OCI-LY1 (cell line): ENCODE measurements around the gene LIN28B.

ENCODE experiments used
- CTCF ChIP-seq: fragments of 200-600 bp; sonication (generic), shearing (Covaris generic); IDR thresholded peaks from 2 replicates; pipeline ENCODE4 v1.5.1; 2017; ENCODE audit warnings: mild to moderate bottlenecking, antibody characterized with exemption, low read length, moderate library complexity, mixed read lengths
- EZH2 ChIP-seq: fragments of 200-600 bp; sonication (generic), shearing (Covaris generic); IDR thresholded peaks from 2 replicates; pipeline ENCODE4 v1.8.0; 2017; ENCODE audit warnings: borderline replicate concordance, mixed run types, mild to moderate bottlenecking, antibody characterized with exemption, low read length, moderate library complexity, mixed read lengths

- TF ChIP-seq CTCF, result no peak
- TF ChIP-seq EZH2, result no peak
Measured at GRCh38 chr6:105045526-105045925, 88.6 kb downstream of the LIN28B start.
